GM21447 (cell line): ENCODE data around the gene TOX2.

Experiments used
- ATAC-seq: cut with Tn5 transposase; IDR thresholded peaks from one replicate; pipeline ENCODE4 v1.9.1; 2021; ENCODE audit not compliant: unreplicated experiment

The TOX2 gene

GRCh38 chr20:44016525-44016924, 101.9 kb downstream of the TOX2 start:
- ATAC-seq = no peak

GRCh38 chr20:44017211-44017610, 102.6 kb downstream of the TOX2 start:
- ATAC-seq = no peak

DNA sequence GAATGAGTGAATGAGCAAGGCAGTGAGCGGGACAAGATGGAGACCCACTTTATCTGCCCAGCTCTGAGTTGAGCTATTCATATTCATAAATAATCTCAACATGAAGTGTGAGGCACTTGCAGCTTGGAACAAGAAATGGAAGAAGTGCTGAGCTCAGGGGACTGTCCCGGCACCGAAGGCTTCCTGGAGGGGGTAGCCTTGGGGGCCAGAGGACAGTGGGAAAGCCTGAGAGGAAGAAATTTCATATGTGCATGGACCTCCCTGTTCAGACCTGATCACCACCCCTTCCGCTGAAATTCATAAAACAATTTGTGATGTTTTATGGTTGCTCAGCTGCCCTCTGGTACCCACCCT, 103.2 kb downstream of the TOX2 start:
- ATAC-seq = no peak

DNA sequence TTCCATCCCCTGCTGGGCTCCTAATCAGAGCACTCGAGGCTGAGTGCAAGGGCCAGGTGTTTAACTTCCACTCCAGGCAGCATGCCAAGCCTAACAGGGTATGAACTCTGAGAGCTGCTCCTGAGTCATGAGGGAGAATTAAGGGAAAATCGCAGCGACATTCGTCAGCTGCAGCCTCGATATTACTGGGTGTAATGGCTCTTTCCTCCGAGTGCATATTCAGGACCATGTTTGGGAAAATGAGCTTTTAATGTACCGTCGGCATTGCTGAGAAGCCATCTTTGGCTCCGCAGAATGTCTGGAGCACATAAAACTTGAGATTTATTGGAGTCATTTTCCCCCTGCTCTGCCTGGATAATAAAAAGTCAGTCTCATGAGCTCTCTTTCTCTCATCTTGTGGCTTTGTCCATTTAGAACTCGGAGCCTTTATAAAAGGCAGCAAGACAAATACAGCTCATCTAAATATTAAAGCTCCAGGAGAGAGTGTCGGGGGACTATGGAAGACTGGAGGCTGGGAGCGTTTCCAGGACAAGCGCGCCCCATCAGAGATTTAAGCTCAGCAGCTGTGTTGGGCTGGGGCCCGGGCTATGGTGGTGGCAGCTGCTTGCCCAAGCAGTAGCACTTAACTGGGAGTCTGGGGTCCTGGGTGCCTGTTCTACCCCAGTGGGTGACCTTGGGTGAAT, 103.7 kb downstream of the TOX2 start:
- ATAC-seq = no peak

DNA sequence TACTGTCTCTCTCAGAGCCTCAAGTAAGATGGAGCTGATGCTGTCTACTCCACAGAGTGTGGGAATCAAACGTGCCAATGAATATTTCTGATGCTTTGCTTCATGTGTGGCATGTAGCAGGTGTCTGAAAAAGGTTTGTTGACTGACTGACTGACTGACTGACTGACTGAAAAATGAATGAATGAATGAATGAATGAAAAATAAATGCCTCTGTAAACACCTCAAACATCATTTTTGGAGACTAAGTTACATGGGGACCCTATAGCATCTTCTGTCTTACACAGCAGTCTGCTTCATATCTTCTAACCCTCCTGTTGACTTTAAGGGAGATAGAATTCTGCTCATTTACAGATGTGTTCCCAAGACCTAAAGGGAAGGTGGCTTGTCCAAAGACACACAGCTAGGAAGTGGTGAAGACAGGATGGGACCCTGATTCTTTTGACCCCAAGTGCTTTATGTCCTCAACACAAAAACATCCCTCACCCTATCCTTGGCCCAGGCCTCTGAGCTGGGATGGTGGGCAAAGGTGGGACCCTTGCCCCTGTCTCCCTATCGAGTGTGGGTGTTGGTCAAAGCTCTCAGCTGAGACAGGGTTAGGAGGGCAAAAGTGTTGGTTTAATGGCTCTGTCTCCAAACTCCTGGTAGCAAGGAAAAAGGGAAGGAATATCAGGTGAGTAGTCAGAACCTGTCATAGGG, 104.4 kb downstream of the TOX2 start:
- ATAC-seq = no peak

DNA sequence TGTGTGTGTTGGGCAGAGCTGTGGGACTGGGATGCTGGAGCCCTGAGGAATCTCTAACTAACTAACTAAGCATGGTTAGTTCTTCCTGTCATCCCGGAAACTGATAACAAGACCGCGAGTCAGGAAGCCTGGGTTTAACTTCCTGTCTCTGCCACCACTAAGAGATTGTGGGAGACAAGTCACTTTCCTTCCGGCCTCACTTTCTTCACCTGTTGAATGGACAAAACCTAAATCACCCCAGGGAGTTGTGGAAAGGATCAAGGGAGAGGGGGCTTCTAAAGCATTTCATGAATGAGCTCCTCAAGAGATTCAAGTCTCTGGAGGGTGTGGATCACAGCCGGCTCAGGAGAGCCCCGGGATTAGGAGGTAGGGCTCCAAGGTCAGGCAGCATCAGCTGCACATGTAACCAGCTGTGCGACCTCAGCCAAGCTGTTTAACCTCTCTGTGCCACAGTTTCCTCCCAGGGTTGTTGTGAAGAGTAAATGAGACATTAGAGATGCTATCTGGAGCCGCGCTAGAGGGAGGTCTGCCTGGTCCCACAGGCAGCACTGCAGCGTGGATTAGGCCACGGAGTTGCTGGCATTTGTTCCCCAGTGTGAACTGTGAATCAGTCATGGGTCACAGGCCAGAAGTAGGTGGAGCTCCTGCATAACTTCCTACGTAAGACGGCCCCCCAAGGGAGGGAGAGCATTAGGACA, 105.1 kb downstream of the TOX2 start:
- no peak for ATAC-seq

DNA sequence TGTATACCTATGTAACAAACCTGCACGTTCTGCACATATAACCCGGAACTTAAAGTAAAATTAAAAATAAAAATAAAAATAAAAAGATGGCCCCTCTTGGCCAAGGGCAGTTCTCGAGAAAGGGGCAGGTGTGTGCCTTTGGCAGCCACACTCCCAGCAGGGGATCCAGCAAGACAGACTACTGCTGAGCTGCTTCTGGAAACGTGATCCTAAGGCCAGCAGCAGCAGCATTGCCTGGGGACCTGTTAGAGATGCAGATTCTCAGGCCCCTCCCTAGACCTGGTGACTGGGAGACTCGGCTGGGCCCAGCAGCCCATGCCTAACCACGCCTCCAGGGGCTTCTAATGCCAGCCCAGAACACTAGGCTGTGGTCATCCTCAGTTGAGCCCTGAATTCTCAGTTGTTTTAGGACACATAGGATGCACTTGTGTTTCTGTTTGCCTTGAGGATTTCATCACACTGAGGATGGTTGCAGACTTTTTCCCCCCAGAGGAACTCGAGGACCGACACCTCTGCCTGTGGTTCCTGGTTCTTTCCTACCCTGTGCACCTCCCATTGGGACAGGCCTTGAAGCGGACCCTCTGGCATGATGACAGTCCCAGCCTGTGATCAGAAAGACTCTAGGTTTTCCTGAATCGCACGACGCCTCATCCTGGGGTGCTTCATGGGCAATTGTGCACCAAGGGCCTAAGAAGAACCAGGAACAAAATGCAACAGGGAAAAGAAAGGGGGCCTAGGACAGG, 105.9 kb downstream of the TOX2 start:
- no peak for ATAC-seq

DNA sequence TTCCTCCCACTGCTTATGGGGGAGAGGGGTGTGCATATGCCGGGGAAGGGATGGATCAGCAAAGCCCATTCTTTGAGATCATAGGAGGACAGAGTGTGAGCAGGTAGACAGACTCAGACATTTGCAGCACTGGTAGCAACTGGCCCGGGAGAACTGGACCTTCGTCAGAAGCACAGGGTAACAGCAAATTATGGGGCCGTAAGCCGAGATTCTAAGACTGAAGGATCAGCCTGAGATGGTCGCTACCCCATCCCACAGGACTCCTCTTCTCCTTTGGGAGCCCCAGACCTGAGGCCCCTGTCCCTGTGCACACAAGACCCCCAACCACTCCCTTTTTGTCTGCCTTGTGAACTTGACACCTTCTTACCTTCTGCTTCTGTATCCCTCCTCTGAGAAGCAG, 106.5 kb downstream of the TOX2 start:
- ATAC-seq = no peak

GRCh38 chr20:44021900-44022299, 107.2 kb downstream of the TOX2 start:
- ATAC-seq = no peak

- ATAC-seq = no peak
Measured at GRCh38 chr20:44022464-44022863, 107.8 kb downstream of the TOX2 start.

DNA sequence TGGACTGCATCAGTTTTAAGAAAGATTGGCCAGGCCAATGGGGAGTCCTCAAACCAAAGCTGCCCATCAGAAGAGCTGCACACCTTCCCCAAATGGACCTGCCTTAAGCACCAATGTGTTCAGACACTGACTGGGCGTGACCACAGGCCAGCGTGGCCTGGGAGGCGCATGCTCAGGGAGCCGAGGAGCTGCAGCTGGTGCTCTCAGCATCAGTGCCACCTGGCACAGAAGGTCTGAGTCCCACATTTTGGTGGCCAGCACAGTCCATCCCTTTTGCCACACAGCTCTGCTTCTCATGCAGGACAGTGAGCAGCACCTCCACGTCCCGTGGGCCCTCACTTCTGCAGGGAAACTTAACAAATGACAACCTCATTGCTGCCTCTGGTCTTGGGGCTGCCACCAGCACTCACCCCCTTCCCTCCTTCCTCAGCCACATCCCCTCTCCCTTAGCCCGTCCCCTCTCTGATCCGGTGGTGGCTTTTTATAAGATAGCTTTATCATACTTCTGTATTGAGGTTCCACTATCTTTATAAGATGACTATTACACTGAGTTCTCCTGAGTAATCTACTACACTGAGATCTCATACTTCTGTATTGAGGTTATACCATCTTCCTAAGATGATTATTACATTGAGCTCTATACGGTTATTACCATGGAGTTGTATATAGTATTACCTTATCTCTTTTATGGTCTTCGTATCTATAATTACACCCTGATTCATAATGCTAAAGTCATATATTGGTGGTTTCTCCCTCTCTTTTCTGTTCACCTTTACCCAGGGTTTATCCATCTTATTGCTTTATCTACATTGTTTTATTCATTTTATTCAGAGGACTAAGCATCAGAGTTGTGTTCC, 109.1 kb downstream of the TOX2 start:
- no peak for ATAC-seq

- no peak for ATAC-seq
Measured at GRCh38 chr20:44024820-44025580, 110.3 kb downstream of the TOX2 start.

- ATAC-seq = no peak
Measured at GRCh38 chr20:44025756-44026155, 111.1 kb downstream of the TOX2 start.

- no peak for ATAC-seq
Measured at GRCh38 chr20:44026647-44027342, 112.1 kb downstream of the TOX2 start.

GRCh38 chr20:44027343-44028002, 112.8 kb downstream of the TOX2 start:
- no peak for ATAC-seq

- ATAC-seq = no peak
Measured at GRCh38 chr20:44028003-44028730, 113.5 kb downstream of the TOX2 start.

GRCh38 chr20:44028868-44029847, 114.5 kb downstream of the TOX2 start:
- ATAC-seq = no peak
